KMS-11 (cell line): Measurements from ENCODE around the gene CA11.

Experiments
- H2AFZ ChIP-seq: fragments of 200-600 bp; sonication (generic); 2 replicates; pipeline ENCODE4 v1.6.1; 2016; ENCODE audit warnings: antibody characterized with exemption, mixed run types, low read depth
- H3K27ac ChIP-seq: fragments of 200-600 bp; sonication (generic); 2 replicates; pipeline ENCODE4 v1.6.1; 2016; ENCODE audit warnings: mild to moderate bottlenecking, mixed run types
- H3K27me3 ChIP-seq: fragments of 200-600 bp; sonication (generic); 2 replicates; pipeline ENCODE4 v1.6.1; 2017; ENCODE audit warnings: mild to moderate bottlenecking, low read depth, mixed run types, moderate library complexity; ENCODE audit not compliant: insufficient read depth
- H3K36me3 ChIP-seq: fragments of 200-600 bp; sonication (generic); 2 replicates; pipeline ENCODE4 v1.6.1; 2017; ENCODE audit warnings: mild to moderate bottlenecking, mixed run types; ENCODE audit not compliant: insufficient read depth
- H3K4me1 ChIP-seq: fragments of 200-600 bp; sonication (generic); 2 replicates; pipeline ENCODE4 v1.6.1; 2016; ENCODE audit warnings: mild to moderate bottlenecking, low read depth, mixed run types; ENCODE audit not compliant: poor library complexity, severe bottlenecking
- H3K4me2 ChIP-seq: fragments of 200-600 bp; sonication (generic); 2 replicates; pipeline ENCODE4 v1.7.0; 2016; ENCODE audit warnings: mild to moderate bottlenecking, mixed run types
- H3K4me3 ChIP-seq: fragments of 200-600 bp; sonication (generic); IDR thresholded peaks from 2 replicates; pipeline ENCODE4 v1.6.1; 2017; ENCODE audit warnings: low read depth, low read length, mixed read lengths; ENCODE audit not compliant: insufficient read depth
- H3K79me2 ChIP-seq: fragments of 200-600 bp; sonication (generic); 2 replicates; pipeline ENCODE4 v1.6.1; 2016; ENCODE audit warnings: low read depth, mixed run types; ENCODE audit not compliant: insufficient read depth
- H3K9ac ChIP-seq: fragments of 200-600 bp; sonication (generic); 2 replicates; pipeline ENCODE4 v1.6.1; 2016; ENCODE audit warnings: mild to moderate bottlenecking, mixed run types
- H4K20me1 ChIP-seq: fragments of 200-600 bp; sonication (generic); 2 replicates; pipeline ENCODE4 v1.6.1; 2016; ENCODE audit warnings: mild to moderate bottlenecking, mixed run types; ENCODE audit not compliant: insufficient read depth
- TF ChIP-seq, protein P1 (sequence below): fragments of 200-600 bp; sonication (generic); conservative IDR thresholded peaks from 2 replicates; pipeline ENCODE4 v1.6.1; 2017; ENCODE audit warnings: low read depth, mild to moderate bottlenecking, antibody characterized with exemption, low read length, moderate library complexity, mixed read lengths

The CA11 gene

DNA sequence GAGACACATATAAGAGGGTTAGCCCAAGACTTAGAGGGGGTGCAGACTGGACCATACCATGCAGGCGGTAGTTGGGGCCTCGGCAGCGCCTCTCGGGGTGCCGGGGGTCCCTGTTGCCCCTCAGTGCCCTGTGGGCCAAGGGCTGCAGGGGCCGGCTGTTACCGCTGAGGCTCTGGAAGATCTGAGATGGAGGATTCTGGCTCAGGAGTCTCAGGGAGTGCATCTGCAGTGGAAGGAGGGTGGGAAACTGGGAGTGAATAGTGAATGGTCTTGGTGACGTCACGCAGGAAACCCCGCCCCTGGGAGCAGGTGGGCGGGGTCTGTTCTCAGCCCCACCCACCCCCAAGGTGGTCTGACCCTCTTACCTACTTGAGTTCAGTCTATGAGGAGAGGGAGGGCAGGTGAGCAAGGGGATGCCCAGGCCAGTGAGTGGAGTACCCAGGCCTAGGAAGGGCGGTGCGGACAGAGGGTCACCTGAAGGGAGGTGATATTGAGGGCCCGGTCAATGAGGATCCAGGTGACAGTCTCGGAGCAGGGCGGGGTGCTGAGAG is 7.1 kb downstream of the CA11 start:
- H3K27ac ChIP-seq: no peak overlapping the region
- no peaks in the 10 kb centered on the region for H3K36me3 ChIP-seq
- no peaks in the 10 kb centered on the region for H4K20me1 ChIP-seq
- TF ChIP-seq, protein P1, sequence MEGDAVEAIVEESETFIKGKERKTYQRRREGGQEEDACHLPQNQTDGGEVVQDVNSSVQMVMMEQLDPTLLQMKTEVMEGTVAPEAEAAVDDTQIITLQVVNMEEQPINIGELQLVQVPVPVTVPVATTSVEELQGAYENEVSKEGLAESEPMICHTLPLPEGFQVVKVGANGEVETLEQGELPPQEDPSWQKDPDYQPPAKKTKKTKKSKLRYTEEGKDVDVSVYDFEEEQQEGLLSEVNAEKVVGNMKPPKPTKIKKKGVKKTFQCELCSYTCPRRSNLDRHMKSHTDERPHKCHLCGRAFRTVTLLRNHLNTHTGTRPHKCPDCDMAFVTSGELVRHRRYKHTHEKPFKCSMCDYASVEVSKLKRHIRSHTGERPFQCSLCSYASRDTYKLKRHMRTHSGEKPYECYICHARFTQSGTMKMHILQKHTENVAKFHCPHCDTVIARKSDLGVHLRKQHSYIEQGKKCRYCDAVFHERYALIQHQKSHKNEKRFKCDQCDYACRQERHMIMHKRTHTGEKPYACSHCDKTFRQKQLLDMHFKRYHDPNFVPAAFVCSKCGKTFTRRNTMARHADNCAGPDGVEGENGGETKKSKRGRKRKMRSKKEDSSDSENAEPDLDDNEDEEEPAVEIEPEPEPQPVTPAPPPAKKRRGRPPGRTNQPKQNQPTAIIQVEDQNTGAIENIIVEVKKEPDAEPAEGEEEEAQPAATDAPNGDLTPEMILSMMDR: no peak
- H2AFZ ChIP-seq: peak overlapping the region; percentile 79; the same call in 1 of the 2 replicates
- no peaks in the 10 kb centered on the region for H3K79me2 ChIP-seq
- H3K27me3 ChIP-seq: peaks cover 9% of the 10 kb centered on the region; the same call in 1 of the 2 replicates
- H3K4me1 ChIP-seq: peaks cover 27% of the 10 kb centered on the region
- H3K9ac ChIP-seq: no peak overlapping the region
- H3K4me2 ChIP-seq: peak overlapping the region; percentile 80
- H3K4me3 ChIP-seq: no peak overlapping the region

DNA sequence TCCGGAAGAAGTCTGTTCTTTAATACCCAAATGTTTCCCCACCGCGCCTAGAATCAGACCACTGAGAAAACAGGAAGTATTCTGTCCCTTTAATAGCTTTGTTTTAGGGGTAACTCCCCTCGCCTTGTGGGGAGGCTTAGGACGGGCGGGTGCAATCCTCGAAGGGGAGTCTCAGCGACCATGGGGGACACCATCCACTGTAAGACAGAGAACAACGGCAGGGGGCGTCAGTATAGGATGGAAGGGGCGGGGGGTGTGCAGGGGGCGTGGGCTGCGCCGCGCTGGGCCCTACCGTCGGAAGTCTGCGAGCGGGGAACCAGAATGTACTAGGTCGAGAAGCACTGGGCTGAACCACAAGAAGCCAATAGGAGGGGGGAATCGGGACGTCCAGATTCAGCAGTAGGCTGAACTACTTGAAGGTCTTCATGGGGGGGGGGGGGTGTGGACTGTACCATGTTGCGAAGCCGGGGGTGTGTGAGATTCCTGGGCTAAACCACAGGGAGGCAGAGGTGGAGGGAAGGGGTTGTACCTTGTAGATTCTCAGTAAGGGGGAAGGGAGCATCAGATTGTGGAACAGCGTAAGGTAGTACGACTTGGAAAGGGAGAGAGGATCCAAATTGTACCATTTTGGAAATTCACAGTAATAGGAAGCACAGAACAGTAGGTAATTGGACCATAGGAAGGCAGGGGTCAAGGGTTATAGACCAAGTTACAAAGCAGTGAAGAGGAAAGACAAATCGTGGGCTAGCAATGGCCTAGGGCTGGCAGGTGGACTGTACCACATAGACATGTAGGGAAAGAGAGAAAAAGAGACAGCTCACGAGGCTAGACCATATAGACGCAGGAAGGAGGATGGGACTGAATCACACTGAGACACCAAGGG is 7.8 kb downstream of the CA11 start:
- TF ChIP-seq, protein P1: peak; percentile 53
- Histone ChIP-seq H4K20me1 (no peaks in the 10 kb centered on the region), H3K36me3 (no peaks in the 10 kb centered on the region), H3K4me3 (peak overlapping the region; percentile 42), H3K27me3 (peaks cover 9% of the 10 kb centered on the region; the same call in 1 of the 2 replicates), H3K4me1 (peaks cover 35% of the 10 kb centered on the region), H3K27ac (peak overlapping the region; percentile 79), H2AFZ (peak overlapping the region; percentile 79; the same call in 1 of the 2 replicates), H3K4me2 (peak overlapping the region; percentile 80), H3K79me2 (no peaks in the 10 kb centered on the region), H3K9ac (peak overlapping the region; percentile 74)

- Histone ChIP-seq H3K4me2 (peak overlapping the region; percentile 99; the same call in 1 of the 2 replicates), H2AFZ (peak overlapping the region; percentile 61; the same call in 1 of the 2 replicates), H3K4me1 (peaks cover 41% of the 10 kb centered on the region), H3K4me3 (peak overlapping the region; percentile 42), H3K79me2 (no peaks in the 10 kb centered on the region), H3K27me3 (peaks cover 9% of the 10 kb centered on the region; the same call in 1 of the 2 replicates), H3K27ac (peak overlapping the region; percentile 79), H3K36me3 (no peaks in the 10 kb centered on the region), H4K20me1 (no peaks in the 10 kb centered on the region), H3K9ac (peak overlapping the region; percentile 74)
- TF ChIP-seq, protein P1: no peak
Observed at GRCh38 chr19:48637449-48637947, 8.5 kb downstream of the CA11 start.

- Histone ChIP-seq H3K36me3 (no peaks in the 10 kb centered on the region), H3K27ac (peak within 1 kb of the TSS; percentile 79), H3K9ac (peak within 1 kb of the TSS; percentile 74), H4K20me1 (no peaks in the 10 kb centered on the region), H2AFZ (peak within 1 kb of the TSS; percentile 79; the same call in 1 of the 2 replicates), H3K79me2 (no peaks in the 10 kb centered on the region), H3K4me1 (peaks cover 46% of the 10 kb centered on the region), H3K4me3 (peak within 1 kb of the TSS; percentile 42), H3K27me3 (peaks cover 6% of the 10 kb centered on the region; the same call in 1 of the 2 replicates), H3K4me2 (peak within 1 kb of the TSS; percentile 99)
- TF ChIP-seq, protein P1: 0 out of 2 replicates have a peak, but pooled peaks have one; percentile 37
Observed at GRCh38 chr19:48636859-48637448, 9.0 kb downstream of the CA11 start, which contains the start of gene DBP. Gene DBP (minus strand): TSS chr19:48637379. CDS start chr19:48636994, 385 bp downstream.
